Thyroid gland (tissue), 4 donors: ENCODE data around the gene CACNB4. TPM values are rescaled to one million over a fixed set of nuclear protein-coding genes. Genes with fewer than 3 reads are reported as not detected.

Experiments
- DNase-seq, 2 donors: peaks; one replicate each; pipeline ENCODE4 v3.0.0-alpha.2; 2019
- H3K27ac ChIP-seq, 3 donors: fragments of 200-600 bp; sonication (generic); 1 replicate in 2 of 3; 2 replicates in 1 of 3; pipeline ENCODE4 v1.5.1; 2016 to 2019; ENCODE audit warnings: mild to moderate bottlenecking in 1 of 3, moderate library complexity in 1 of 3
- H3K27me3 ChIP-seq: fragments of 200-600 bp; sonication (generic); one replicate; pipeline ENCODE4 v1.5.1; 2019
- H3K36me3 ChIP-seq, 2 donors: fragments of 200-600 bp; sonication (generic); one replicate each; pipeline ENCODE4 v1.5.1; 2016 to 2019
- H3K4me1 ChIP-seq, 2 donors: fragments of 200-600 bp; sonication (generic); one replicate each; pipeline ENCODE4 v1.5.1; 2017 to 2019
- H3K4me3 ChIP-seq, 3 donors: fragments of 200-600 bp; sonication (generic); replicated peaks in 1 of 3; 1 replicate in 2 of 3; 2 replicates in 1 of 3; pipeline ENCODE4 v1.5.1; 2016; ENCODE audit warnings: mild to moderate bottlenecking in 1 of 3
- H3K9me3 ChIP-seq: fragments of 200-600 bp; sonication (generic); one replicate; pipeline ENCODE4 v1.5.1; 2017
- POLR2A ChIP-seq, 2 donors: fragments of 450-650 bp; IDR thresholded peaks; one replicate each; pipeline ENCODE4 v1.6.1; 2017; ENCODE audit warnings: antibody characterized with exemption in 2 of 2, mild to moderate bottlenecking in 2 of 2, moderate library complexity in 1 of 2
- WGBS, 2 donors: methylation state at CpG; one replicate each; pipeline ENCODE4 v1.1.5; 2017; 5-methylcytosine and 5-hydroxymethylcytosine counted together
- intact Hi-C: fragments of 100-400 bp; cut with DNase I; formaldehyde crosslinking; loops from one replicate; pipeline ENCODE4 v1.15.1; 2023
- total RNA-seq, 4 donors: library from RNA; depleted of rRNA; stranded (reverse); fragments of >200 nt; gene quantifications; one replicate each; pipeline ENCODE4 v1.2.3, GENCODE V29; 2016
- TF ChIP-seq, protein P1 (sequence below), 6 experiments: fragments of 200-600 bp in 3 of 6; fragments of 450-650 bp in 3 of 6; sonication (generic) in 3 of 6; IDR thresholded peaks; one replicate each; pipeline ENCODE4 v1.5.1; 2016 to 2019; ENCODE audit warnings: antibody characterized with exemption in 6 of 6, mild to moderate bottlenecking in 2 of 6, inconsistent platforms in 1 of 6, moderate library complexity in 1 of 6

Gene CACNB4
- total RNA-seq, 4 donors from 2014 or later, result 3.0 to 3.6 (median 3.2) TPM

DNA sequence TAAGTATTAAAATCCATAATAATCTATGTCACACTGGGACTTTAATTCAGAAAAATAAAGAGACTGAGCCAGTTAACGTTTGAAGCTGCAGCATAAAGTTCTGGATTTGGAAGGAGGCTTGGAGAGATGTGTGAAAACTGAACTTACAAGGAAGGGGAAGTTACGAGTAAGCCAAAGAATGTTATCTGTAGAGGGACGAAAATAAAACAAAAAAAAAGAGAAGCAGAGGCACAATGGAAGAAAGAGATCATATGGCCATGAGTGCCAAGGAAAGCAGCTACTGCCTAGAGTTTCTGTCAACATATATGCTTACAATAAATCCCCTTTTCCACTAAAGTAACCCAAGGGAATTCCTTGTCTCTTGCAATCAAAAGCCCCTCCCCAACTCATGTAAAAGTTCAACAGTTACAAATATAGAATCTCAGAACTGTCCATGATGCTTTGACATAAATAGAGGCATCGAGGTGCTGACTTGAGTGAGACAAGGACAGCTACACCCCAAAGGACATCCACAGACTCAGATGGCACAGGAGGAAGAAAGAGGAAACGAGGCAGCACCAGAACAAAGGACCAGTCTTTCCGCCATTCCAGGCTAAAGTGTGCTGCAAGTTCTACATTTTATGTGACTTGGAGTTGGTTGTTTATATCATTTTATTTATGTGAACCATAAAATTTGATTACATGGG lies 254.5 kb downstream of the CACNB4 start:
- Histone ChIP-seq H3K9me3 (no peaks in the 10 kb centered on the region), H3K4me1 (peaks cover 0 to 1% of the 10 kb centered on the region in 2 donors), H3K27ac (no peak overlapping the region), H3K36me3 (no peaks in the 10 kb centered on the region), H3K4me3 (no peak overlapping the region), H3K27me3 (no peaks in the 10 kb centered on the region)
- no peak for DNase-seq
- WGBS, 2 donors, result 68 to 71% methylated on average over 6 of the region's 6 CpGs
- intact Hi-C loops, result no loop called here
- TF ChIP-seq POLR2A (IDR thresholded peaks at IDR 0.05), result no peak
- TF ChIP-seq, protein P1, sequence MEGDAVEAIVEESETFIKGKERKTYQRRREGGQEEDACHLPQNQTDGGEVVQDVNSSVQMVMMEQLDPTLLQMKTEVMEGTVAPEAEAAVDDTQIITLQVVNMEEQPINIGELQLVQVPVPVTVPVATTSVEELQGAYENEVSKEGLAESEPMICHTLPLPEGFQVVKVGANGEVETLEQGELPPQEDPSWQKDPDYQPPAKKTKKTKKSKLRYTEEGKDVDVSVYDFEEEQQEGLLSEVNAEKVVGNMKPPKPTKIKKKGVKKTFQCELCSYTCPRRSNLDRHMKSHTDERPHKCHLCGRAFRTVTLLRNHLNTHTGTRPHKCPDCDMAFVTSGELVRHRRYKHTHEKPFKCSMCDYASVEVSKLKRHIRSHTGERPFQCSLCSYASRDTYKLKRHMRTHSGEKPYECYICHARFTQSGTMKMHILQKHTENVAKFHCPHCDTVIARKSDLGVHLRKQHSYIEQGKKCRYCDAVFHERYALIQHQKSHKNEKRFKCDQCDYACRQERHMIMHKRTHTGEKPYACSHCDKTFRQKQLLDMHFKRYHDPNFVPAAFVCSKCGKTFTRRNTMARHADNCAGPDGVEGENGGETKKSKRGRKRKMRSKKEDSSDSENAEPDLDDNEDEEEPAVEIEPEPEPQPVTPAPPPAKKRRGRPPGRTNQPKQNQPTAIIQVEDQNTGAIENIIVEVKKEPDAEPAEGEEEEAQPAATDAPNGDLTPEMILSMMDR (IDR thresholded peaks at IDR 0.05), result no peak

- no peak for DNase-seq
- intact Hi-C loops, result no loop called here
- H3K4me3 ChIP-seq, result no peak overlapping the region
- WGBS, 2 donors, result 86 to 90% methylated on average over 1 of the region's 1 CpG
- no peaks in the 10 kb centered on the region for H3K4me1 ChIP-seq
- no peak overlapping the region for H3K27ac ChIP-seq
- H3K9me3 ChIP-seq, result no peaks in the 10 kb centered on the region
- H3K27me3 ChIP-seq, result no peaks in the 10 kb centered on the region
- H3K36me3 ChIP-seq, result no peaks in the 10 kb centered on the region
- TF ChIP-seq POLR2A (IDR thresholded peaks at IDR 0.05), result no peak
- TF ChIP-seq, protein P1 (IDR thresholded peaks at IDR 0.05), result no peak
Measured at GRCh38 chr2:151843691-151844061, 255.2 kb downstream of the CACNB4 start.

DNA sequence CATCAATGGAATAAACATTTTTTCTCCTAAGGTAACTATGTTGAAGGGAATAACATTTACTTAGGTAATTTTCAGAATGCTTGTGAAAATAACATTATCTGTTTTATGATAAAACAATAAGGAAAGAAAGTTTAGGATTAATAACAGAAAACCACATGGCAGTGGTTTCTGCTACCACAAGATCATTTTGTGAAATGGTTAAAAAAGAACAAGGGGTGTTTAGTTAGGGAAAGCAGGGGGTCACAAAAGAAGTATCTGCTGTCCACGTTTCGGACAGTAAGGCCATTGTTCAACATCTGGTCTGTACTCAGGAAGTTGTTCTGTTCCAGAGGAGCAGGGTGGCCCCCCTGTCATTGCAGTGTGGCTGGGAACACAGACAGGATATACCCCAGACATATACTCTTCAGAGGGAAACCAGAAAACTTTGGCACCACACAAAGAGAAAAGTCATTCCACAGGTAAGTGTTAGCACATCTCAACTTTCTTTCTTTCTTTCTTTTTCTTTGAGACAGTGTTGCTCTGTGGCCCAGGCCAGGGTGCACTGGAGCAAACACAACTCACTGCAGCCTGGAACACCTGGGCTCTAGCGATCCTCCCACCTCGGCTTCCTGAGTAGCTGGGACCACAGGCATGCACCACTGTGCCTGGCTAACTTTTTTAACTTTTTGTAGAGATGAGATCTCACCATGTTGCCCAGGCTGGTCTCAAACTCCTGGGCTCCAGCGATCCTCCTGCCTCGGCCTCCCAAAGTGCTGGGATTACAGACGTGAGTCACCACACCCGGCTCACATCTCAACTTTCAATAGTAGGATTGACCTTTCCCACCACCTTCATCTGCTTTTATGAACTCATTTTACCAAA lies 255.8 kb downstream of the CACNB4 start:
- no peak for DNase-seq
- WGBS, 2 donors, result 75 to 76% methylated on average over 8 of the region's 8 CpGs
- Histone ChIP-seq H3K36me3 (no peaks in the 10 kb centered on the region), H3K27ac (no peak overlapping the region), H3K4me3 (no peak overlapping the region), H3K4me1 (no peaks in the 10 kb centered on the region), H3K9me3 (no peaks in the 10 kb centered on the region), H3K27me3 (no peaks in the 10 kb centered on the region)
- intact Hi-C loops, result no loop called here
- TF ChIP-seq, protein P1 (IDR thresholded peaks at IDR 0.05), result no peak
- no peak for TF ChIP-seq POLR2A (IDR thresholded peaks at IDR 0.05)

DNA sequence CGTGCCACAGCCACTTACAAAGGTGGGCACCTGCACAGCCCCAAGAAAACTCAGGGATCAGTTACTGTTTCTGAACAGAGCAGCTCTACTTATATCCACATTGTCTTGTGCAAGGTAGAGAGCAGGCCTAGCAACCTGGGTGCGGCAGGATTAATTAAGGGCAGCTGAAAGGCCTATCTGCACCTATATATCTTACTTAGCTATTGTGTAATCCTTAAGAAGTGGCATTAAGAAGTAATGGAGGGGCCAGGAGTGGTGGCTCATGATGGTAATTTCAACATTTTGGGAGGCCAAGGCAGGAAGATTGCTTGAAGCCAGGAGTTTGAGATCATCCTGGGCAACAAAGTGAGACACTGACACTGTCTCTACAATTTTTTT lies 257.8 kb downstream of the CACNB4 start:
- H3K9me3 ChIP-seq, result no peaks in the 10 kb centered on the region
- H3K4me3 ChIP-seq, result no peak overlapping the region
- no peaks in the 10 kb centered on the region for H3K27me3 ChIP-seq
- H3K27ac ChIP-seq, result no peak overlapping the region
- H3K4me1 ChIP-seq, result no peaks in the 10 kb centered on the region
- TF ChIP-seq, protein P1 (IDR thresholded peaks at IDR 0.05), result no peak
- no peak for TF ChIP-seq POLR2A (IDR thresholded peaks at IDR 0.05)
- DNase-seq, result no peak
- WGBS, 2 donors, result 82 to 87% methylated on average over 2 of the region's 2 CpGs
- H3K36me3 ChIP-seq, result no peaks in the 10 kb centered on the region
- intact Hi-C loops, result no loop called here
